HepG2 (cell line): Measurements from ENCODE around the gene TRIM54. TPM values are rescaled to one million over a fixed set of nuclear protein-coding genes. Genes with fewer than 3 reads are reported as not detected.
A peak's percentile ranks its signal among the peaks of the same experiment; 100 is the strongest.

Source experiments
- CEBPB ChIP-seq: IDR thresholded peaks from 2 replicates; pipeline ENCODE4 v1.6.1; 2011; ENCODE audit warnings: low read depth, low read length, improper control_type of control experiment, borderline replicate concordance
- CENPX ChIP-seq: sonication (generic); formaldehyde crosslinking; IDR thresholded peaks from 2 replicates; pipeline ENCODE4 v1.9.0; 2021; ENCODE audit warnings: mild to moderate bottlenecking, missing genetic modification reagents, moderate library complexity
- CHCHD3 ChIP-seq: sonication (generic); formaldehyde crosslinking; IDR thresholded peaks from 2 replicates; pipeline ENCODE4 v1.8.0; 2022; ENCODE audit warnings: mild to moderate bottlenecking, missing genetic modification reagents, moderate library complexity
- ELF1 ChIP-seq: sonication (generic); formaldehyde crosslinking; IDR thresholded peaks from 2 replicates; pipeline ENCODE4 v1.4.0; 2020; ENCODE audit warnings: missing genetic modification reagents
- ELF4 ChIP-seq: sonication (generic); formaldehyde crosslinking; IDR thresholded peaks from 2 replicates; pipeline ENCODE4 v1.5.0; 2020; ENCODE audit warnings: missing genetic modification reagents, mild to moderate bottlenecking, moderate library complexity, borderline replicate concordance
- IRX3 ChIP-seq: sonication (generic); formaldehyde crosslinking; IDR thresholded peaks from 2 replicates; pipeline ENCODE4 v1.8.1; 2023; ENCODE audit warnings: mild to moderate bottlenecking, low read depth, missing genetic modification reagents, borderline replicate concordance
- MXD4 ChIP-seq: IDR thresholded peaks from 2 replicates; pipeline ENCODE4 v1.6.1; 2016; ENCODE audit warnings: mild to moderate bottlenecking, missing biosample characterization, missing genetic modification reagents
- PCBP1 ChIP-seq: fragments of 200-400 bp; formaldehyde crosslinking; IDR thresholded peaks from 2 replicates; pipeline ENCODE4 v1.6.1; 2017; ENCODE audit warnings: mild to moderate bottlenecking, low read depth, low read length, borderline replicate concordance
- PHB2 ChIP-seq: fragments of 450-650 bp; IDR thresholded peaks from 2 replicates; pipeline ENCODE4 v1.6.1; 2018; ENCODE audit not compliant: partially characterized antibody
- PITX1 ChIP-seq: sonication (generic); formaldehyde crosslinking; IDR thresholded peaks from 2 replicates; pipeline ENCODE4 v1.5.1; 2020; ENCODE audit warnings: mild to moderate bottlenecking, missing genetic modification reagents
- RBM22 ChIP-seq: fragments of 200-400 bp; formaldehyde crosslinking; optimal IDR thresholded peaks from 2 replicates; pipeline ENCODE3; 2017; ENCODE audit warnings: mild to moderate bottlenecking, low read length, moderate library complexity
- RNF2 ChIP-seq: fragments of 450-650 bp; conservative IDR thresholded peaks from 2 replicates; pipeline ENCODE4 v1.6.1; 2016; ENCODE audit warnings: low read depth
- ZNF205 ChIP-seq: IDR thresholded peaks from 2 replicates; pipeline ENCODE4 v1.6.1; 2018; ENCODE audit warnings: missing biosample characterization, missing genetic modification reagents
- ZNF441 ChIP-seq: sonication (generic); formaldehyde crosslinking; IDR thresholded peaks from 2 replicates; pipeline ENCODE4 v1.7.0; 2021; ENCODE audit warnings: missing genetic modification reagents, borderline replicate concordance
- ZNF629 ChIP-seq: sonication (generic); formaldehyde crosslinking; conservative IDR thresholded peaks from 2 replicates; pipeline ENCODE4 v1.5.0; 2020; ENCODE audit warnings: missing genetic modification reagents
- ZNF773 ChIP-seq: sonication (generic); formaldehyde crosslinking; IDR thresholded peaks from 2 replicates; pipeline ENCODE4 v1.4.0; 2020; ENCODE audit warnings: missing genetic modification reagents, borderline replicate concordance
- ZSCAN31 ChIP-seq: sonication (generic); formaldehyde crosslinking; IDR thresholded peaks from 2 replicates; pipeline ENCODE4 v1.5.0; 2020; ENCODE audit warnings: low read depth, mild to moderate bottlenecking, missing genetic modification reagents
- polyA plus RNA-seq, 8 experiments: library from polyadenylated mRNA; depleted of rRNA in 3 of 8; stranded (reverse) in 7 of 8; unstranded in 1 of 8; fragments of >200 nt; fragmentation: Illumina TruSeq in 4 of 8; extraction: Trizol in 4 of 8; gene quantifications; 2 replicates each; pipeline versions ENCODE4 v1.2.1 to v1.2.3, GENCODE V29; 2011 to 2016; ENCODE audit warnings: low read depth in 4 of 8, missing spikeins in 1 of 8, mixed read lengths in 1 of 8; ENCODE audit not compliant: insufficient read depth in 1 of 8
- total RNA-seq, 5 experiments: library from RNA; depleted of rRNA; stranded (reverse); fragments of >200 nt; fragmentation: Illumina TruSeq; extraction: Trizol; gene quantifications; 2 replicates each; pipeline ENCODE4 v1.2.3, GENCODE V29; 2016; ENCODE audit warnings: low read depth in 1 of 5
- TF ChIP-seq, protein P1 (sequence below): sonication (generic); formaldehyde crosslinking; IDR thresholded peaks from 2 replicates; pipeline ENCODE4 v1.4.0; 2020; ENCODE audit warnings: missing genetic modification reagents
- TF ChIP-seq, protein P2 (sequence below): IDR thresholded peaks from 2 replicates; pipeline ENCODE4 v1.6.1; 2016; ENCODE audit warnings: missing compliant biosample characterization, missing genetic modification reagents, borderline replicate concordance
- TF ChIP-seq, protein P3 (sequence below): IDR thresholded peaks from 2 replicates; pipeline ENCODE4 v1.4.0; 2020; ENCODE audit warnings: mild to moderate bottlenecking, missing genetic modification reagents
- TF ChIP-seq, protein P4 (sequence below): IDR thresholded peaks from 2 replicates; pipeline ENCODE4 v1.6.1; 2016; ENCODE audit warnings: low read depth, control low read depth

The TRIM54 gene
- total and polyA plus RNA-seq, 2 of the 13 experiments (the other 11 are each of a cell fraction or from before 2014, with no cell fraction given) = 0.07 to 0.13 TPM

DNA sequence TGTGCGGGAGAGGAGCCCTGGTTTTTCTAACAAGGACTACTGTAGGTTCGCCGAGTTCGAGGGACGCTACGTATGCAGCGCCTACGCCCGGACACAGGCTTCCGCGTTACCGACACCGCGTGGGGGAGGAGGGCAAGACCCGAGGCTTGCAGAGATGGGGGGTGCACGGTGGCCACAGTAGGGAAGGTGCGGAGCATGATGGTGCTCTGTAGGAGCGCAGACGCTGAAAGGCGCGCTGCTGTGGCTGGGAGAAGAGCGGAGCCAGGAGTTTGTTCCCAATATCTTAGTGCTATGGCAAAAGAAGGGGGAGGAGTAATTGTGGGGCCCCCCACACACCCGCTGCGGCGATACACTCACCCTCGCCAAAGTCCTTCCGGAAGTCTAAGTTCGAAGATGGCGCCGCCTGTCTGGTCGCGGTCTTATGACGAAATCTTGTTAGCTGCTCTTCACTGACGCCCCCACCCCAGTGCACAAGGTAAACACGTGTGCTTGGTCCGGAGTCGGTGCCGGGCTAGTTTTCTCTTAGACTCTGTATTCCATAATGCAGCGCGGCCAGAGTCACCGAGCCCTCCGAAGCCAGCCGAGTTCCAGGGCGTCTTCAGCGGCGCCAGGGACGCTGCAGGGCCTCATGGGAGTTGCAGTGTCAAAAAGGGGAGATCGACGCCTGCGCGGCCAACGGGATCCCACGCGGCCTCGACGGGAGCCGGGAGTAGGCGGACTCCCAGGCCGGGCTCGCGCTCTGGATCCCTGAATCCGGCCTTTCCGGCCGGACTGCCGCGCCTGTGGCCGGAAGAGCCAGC, 74.4 kb downstream of the TRIM54 start, which contains the start of gene GTF3C2 (continued):
- TF ChIP-seq, protein P1, sequence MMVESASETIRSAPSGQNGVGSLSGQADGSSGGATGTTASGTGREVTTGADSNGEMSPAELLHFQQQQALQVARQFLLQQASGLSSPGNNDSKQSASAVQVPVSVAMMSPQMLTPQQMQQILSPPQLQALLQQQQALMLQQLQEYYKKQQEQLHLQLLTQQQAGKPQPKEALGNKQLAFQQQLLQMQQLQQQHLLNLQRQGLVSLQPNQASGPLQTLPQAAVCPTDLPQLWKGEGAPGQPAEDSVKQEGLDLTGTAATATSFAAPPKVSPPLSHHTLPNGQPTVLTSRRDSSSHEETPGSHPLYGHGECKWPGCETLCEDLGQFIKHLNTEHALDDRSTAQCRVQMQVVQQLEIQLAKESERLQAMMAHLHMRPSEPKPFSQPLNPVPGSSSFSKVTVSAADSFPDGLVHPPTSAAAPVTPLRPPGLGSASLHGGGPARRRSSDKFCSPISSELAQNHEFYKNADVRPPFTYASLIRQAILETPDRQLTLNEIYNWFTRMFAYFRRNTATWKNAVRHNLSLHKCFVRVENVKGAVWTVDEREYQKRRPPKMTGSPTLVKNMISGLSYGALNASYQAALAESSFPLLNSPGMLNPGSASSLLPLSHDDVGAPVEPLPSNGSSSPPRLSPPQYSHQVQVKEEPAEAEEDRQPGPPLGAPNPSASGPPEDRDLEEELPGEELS (CRISPR knock-in tag) = peak; percentile 79
- peak; percentile 91 for TF ChIP-seq ZSCAN31 (CRISPR knock-in tag)
- peak; percentile 96 for TF ChIP-seq RNF2
- peak; percentile 80 for TF ChIP-seq MXD4 (CRISPR knock-in tag)
- no peak for TF ChIP-seq CENPX (CRISPR knock-in tag)
- peak; percentile 90 for TF ChIP-seq ELF4 (CRISPR knock-in tag)
- TF ChIP-seq PITX1 (CRISPR knock-in tag) = peak; percentile 70
- peak; percentile 90; the same call in 1 of the 2 replicates for TF ChIP-seq ZNF441 (CRISPR knock-in tag)
- TF ChIP-seq CEBPB = peak; percentile 84; the same call in 1 of the 2 replicates
- peak; percentile 85 for TF ChIP-seq ELF1 (CRISPR knock-in tag)
- TF ChIP-seq ZNF629 (CRISPR knock-in tag) = no peak; the same call in 1 of the 2 replicates
- TF ChIP-seq, protein P2, sequence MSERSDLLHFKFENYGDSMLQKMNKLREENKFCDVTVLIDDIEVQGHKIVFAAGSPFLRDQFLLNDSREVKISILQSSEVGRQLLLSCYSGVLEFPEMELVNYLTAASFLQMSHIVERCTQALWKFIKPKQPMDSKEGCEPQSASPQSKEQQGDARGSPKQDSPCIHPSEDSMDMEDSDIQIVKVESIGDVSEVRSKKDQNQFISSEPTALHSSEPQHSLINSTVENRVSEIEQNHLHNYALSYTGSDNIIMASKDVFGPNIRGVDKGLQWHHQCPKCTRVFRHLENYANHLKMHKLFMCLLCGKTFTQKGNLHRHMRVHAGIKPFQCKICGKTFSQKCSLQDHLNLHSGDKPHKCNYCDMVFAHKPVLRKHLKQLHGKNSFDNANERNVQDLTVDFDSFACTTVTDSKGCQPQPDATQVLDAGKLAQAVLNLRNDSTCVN (CRISPR knock-in tag) = peak; percentile 69; the same call in 1 of the 2 replicates
- peak; percentile 96 for TF ChIP-seq RBM22
- TF ChIP-seq ZNF773 (CRISPR knock-in tag) = no peak
- no peak for TF ChIP-seq PHB2
- 0 out of 2 replicates have a peak, but pooled peaks have one; percentile 64 for TF ChIP-seq IRX3 (CRISPR knock-in tag)
- peak; percentile 91 for TF ChIP-seq ZNF205 (CRISPR knock-in tag)
- TF ChIP-seq, protein P3, sequence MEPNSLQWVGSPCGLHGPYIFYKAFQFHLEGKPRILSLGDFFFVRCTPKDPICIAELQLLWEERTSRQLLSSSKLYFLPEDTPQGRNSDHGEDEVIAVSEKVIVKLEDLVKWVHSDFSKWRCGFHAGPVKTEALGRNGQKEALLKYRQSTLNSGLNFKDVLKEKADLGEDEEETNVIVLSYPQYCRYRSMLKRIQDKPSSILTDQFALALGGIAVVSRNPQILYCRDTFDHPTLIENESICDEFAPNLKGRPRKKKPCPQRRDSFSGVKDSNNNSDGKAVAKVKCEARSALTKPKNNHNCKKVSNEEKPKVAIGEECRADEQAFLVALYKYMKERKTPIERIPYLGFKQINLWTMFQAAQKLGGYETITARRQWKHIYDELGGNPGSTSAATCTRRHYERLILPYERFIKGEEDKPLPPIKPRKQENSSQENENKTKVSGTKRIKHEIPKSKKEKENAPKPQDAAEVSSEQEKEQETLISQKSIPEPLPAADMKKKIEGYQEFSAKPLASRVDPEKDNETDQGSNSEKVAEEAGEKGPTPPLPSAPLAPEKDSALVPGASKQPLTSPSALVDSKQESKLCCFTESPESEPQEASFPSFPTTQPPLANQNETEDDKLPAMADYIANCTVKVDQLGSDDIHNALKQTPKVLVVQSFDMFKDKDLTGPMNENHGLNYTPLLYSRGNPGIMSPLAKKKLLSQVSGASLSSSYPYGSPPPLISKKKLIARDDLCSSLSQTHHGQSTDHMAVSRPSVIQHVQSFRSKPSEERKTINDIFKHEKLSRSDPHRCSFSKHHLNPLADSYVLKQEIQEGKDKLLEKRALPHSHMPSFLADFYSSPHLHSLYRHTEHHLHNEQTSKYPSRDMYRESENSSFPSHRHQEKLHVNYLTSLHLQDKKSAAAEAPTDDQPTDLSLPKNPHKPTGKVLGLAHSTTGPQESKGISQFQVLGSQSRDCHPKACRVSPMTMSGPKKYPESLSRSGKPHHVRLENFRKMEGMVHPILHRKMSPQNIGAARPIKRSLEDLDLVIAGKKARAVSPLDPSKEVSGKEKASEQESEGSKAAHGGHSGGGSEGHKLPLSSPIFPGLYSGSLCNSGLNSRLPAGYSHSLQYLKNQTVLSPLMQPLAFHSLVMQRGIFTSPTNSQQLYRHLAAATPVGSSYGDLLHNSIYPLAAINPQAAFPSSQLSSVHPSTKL (CRISPR knock-in tag) = peak; percentile 35; the same call in 1 of the 2 replicates
- TF ChIP-seq, protein P4, sequence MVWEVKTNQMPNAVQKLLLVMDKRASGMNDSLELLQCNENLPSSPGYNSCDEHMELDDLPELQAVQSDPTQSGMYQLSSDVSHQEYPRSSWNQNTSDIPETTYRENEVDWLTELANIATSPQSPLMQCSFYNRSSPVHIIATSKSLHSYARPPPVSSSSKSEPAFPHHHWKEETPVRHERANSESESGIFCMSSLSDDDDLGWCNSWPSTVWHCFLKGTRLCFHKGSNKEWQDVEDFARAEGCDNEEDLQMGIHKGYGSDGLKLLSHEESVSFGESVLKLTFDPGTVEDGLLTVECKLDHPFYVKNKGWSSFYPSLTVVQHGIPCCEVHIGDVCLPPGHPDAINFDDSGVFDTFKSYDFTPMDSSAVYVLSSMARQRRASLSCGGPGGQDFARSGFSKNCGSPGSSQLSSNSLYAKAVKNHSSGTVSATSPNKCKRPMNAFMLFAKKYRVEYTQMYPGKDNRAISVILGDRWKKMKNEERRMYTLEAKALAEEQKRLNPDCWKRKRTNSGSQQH = peak; percentile 88
- peak; percentile 92; the same call in 1 of the 2 replicates for TF ChIP-seq PCBP1
- TF ChIP-seq CHCHD3 (CRISPR knock-in tag) = no peak
